ENCODE results near the gene SLC25A45.
"Not testable (repeated sequence)": the region's sequence is repeated elsewhere in the genome, so short reads cannot be mapped to it uniquely, and the experiment has no call there.

Gene SLC25A45

GRCh38 chr11:65351511-65351910, 30.9 kb downstream of the SLC25A45 start:
- DNase-seq (ENCODE audit: low read depth), result no peak
- no peak for TF ChIP-seq CTCF (IDR thresholded peaks at IDR 0.05; ENCODE audit: insufficient read depth, low read depth, low read length, missing control alignments)
- H3K4me3 ChIP-seq (ENCODE audit: low read depth, low read length), result no peak overlapping the region

GRCh38 chr11:65341856-65342255, 40.6 kb downstream of the SLC25A45 start:
- no peak overlapping the region for H3K4me3 ChIP-seq (ENCODE audit: low read depth, low read length)
- DNase-seq (ENCODE audit: low read depth), result no peak
- TF ChIP-seq CTCF (IDR thresholded peaks at IDR 0.05; ENCODE audit: insufficient read depth, low read depth, low read length, missing control alignments), result no peak

DNA sequence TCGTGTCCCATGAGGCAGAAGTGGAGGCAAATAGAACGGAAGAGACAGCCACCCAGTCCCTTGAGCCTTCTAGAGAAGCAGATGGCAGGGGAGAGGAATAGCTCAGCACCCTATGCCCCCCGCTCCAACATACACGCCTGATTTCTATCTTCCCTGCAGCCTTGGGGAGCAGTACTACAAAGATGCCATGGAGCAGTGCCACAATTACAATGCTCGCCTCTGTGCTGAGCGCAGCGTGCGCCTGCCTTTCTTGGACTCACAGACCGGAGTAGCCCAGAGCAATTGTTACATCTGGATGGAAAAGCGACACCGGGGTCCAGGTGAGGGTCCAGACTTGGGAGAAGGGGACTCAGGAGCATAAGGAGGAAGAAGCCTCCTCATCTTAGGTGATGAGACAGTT, 42.2 kb downstream of the SLC25A45 start:
- no peak overlapping the region for H3K4me3 ChIP-seq (ENCODE audit: low read depth, low read length)
- no peak for DNase-seq (ENCODE audit: low read depth)
- TF ChIP-seq CTCF (IDR thresholded peaks at IDR 0.05; ENCODE audit: insufficient read depth, low read depth, low read length, missing control alignments), result no peak

DNA sequence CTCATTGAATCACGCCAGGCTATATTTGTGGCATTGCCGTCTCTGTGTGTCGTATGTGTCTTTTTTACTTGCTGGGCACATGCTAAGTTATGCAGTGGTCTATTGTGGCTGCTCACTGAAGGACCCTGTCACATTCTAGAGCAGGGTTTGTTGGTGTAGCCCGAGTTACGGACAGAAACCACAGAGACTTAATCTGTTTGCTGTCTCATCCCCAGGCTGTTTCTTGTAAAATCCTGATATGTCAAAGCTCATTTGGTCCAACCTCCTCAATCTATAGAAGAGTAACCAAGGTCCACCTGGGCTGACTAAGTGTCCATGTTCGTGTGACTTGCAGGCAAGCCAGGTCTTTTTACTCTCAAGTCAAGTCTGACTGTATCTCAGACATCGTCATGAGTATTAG, 43.8 kb downstream of the SLC25A45 start:
- no peak overlapping the region for H3K4me3 ChIP-seq (ENCODE audit: low read depth, low read length)
- DNase-seq (ENCODE audit: low read depth), result no peak
- TF ChIP-seq CTCF (IDR thresholded peaks at IDR 0.05; ENCODE audit: insufficient read depth, low read depth, low read length, missing control alignments), result no peak

- TF ChIP-seq CTCF (IDR thresholded peaks at IDR 0.05; ENCODE audit: insufficient read depth, low read depth, low read length, missing control alignments), result no peak
- no peak for DNase-seq (ENCODE audit: low read depth)
- peak overlapping the region; percentile 65 for H3K4me3 ChIP-seq (ENCODE audit: low read depth, low read length)
Observed at GRCh38 chr11:65334696-65335295, 47.6 kb downstream of the SLC25A45 start.

DNA sequence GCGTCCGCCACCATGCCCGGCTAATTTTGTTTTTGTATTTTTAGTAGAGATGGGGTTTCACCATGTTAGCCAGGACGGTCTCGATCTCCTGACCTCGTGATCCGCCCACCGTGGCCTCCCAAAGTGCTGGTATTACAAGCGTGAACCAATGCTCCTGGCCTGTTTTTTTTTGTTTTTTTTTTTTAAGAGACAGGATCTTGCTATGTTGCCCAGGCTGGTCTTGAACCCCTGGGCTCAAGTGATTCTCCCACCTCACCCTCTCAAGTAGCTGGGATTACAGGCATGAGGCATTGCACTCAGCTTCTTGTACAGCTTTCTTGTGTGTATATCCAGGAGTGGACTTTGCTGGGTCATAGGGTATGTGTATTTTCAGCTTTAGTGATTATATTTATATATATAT, 49.9 kb downstream of the SLC25A45 start:
- not testable (repeated sequence) for DNase-seq (ENCODE audit: low read depth)

DNA sequence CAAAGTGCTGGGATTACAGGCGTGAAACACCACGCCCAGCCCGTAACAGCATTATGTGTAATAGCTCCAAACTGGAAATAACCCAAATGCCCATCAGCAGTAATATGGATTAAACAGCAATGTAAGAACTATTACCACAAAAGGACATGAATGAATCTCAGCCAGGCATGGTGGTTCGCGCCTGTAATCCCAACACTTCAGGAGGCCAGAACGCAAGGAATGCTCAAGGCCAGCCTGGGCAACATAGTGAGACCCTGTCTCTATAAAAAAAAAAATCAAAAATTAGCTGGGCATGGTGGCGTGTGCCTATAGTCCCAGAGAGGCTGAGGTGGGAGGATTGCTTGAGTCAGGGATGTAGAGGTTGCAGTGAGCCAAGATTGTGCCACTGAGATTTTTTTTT, 51.9 kb downstream of the SLC25A45 start:
- DNase-seq (ENCODE audit: low read depth), result no peak
- no peak for TF ChIP-seq CTCF (IDR thresholded peaks at IDR 0.05; ENCODE audit: insufficient read depth, low read depth, low read length, missing control alignments)
- H3K4me3 ChIP-seq (ENCODE audit: low read depth, low read length), result no peak overlapping the region

More for the DNA sequence above, 49.9 kb downstream of the SLC25A45 start:
- not testable (repeated sequence) for H3K4me3 ChIP-seq (ENCODE audit: low read depth, low read length)
